ENCODE results near the gene CDCA5.

The CDCA5 gene

GRCh38 chr11:65107751-65108468 is 24.1 kb upstream of the CDCA5 start:
- peaks cover 33% of the 10 kb centered on the region for H3K4me1 Mint-ChIP-seq
- no peak overlapping the region for H3K27ac Mint-ChIP-seq (ENCODE audit: low read depth)
- no peaks in the 10 kb centered on the region for H3K9me3 Mint-ChIP-seq
- no peak overlapping the region for H3K4me3 Mint-ChIP-seq
- no peaks in the 10 kb centered on the region for H3K27me3 Mint-ChIP-seq
- peaks cover 33% of the 10 kb centered on the region for H3K36me3 Mint-ChIP-seq (ENCODE audit: insufficient read depth)
- ATAC-seq (replicated peaks; ENCODE audit: extremely low read depth, poor library complexity, severe bottlenecking): no peak
- no peak for DNase-seq (ENCODE audit: low spot score in 2 of 2)

- H3K36me3 Mint-ChIP-seq (ENCODE audit: insufficient read depth): peaks cover 32% of the 10 kb centered on the region
- H3K4me1 Mint-ChIP-seq: peaks cover 29% of the 10 kb centered on the region
- H3K4me3 Mint-ChIP-seq: no peak overlapping the region
- no peak for ATAC-seq (replicated peaks; ENCODE audit: extremely low read depth, poor library complexity, severe bottlenecking)
- no peaks in the 10 kb centered on the region for H3K27me3 Mint-ChIP-seq
- H3K27ac Mint-ChIP-seq (ENCODE audit: low read depth): no peak overlapping the region
- DNase-seq (ENCODE audit: low spot score in 2 of 2): no peak
- no peaks in the 10 kb centered on the region for H3K9me3 Mint-ChIP-seq
These were observed 23.2 kb upstream of the CDCA5 start for GRCh38 chr11:65107078-65107477.

- Mint-ChIP-seq H3K27ac (ENCODE audit: low read depth) (no peak overlapping the region), H3K4me3 (no peak overlapping the region), H3K4me1 (peaks cover 8% of the 10 kb centered on the region), H3K36me3 (ENCODE audit: insufficient read depth) (peaks cover 22% of the 10 kb centered on the region), H3K9me3 (no peaks in the 10 kb centered on the region), H3K27me3 (no peaks in the 10 kb centered on the region)
- ATAC-seq (replicated peaks; ENCODE audit: extremely low read depth, poor library complexity, severe bottlenecking) (no peak), DNase-seq (ENCODE audit: low spot score in 2 of 2) (no peak)
These were observed 20.8 kb upstream of the CDCA5 start for GRCh38 chr11:65104628-65105027.

- Mint-ChIP-seq H3K36me3 (ENCODE audit: insufficient read depth) (peaks cover 18% of the 10 kb centered on the region), H3K4me3 (no peak overlapping the region), H3K27me3 (no peaks in the 10 kb centered on the region), H3K27ac (ENCODE audit: low read depth) (no peak overlapping the region), H3K9me3 (no peaks in the 10 kb centered on the region), H3K4me1 (peaks cover 14% of the 10 kb centered on the region)
- DNase-seq (ENCODE audit: low spot score in 2 of 2) (no peak), ATAC-seq (replicated peaks; ENCODE audit: extremely low read depth, poor library complexity, severe bottlenecking) (no peak)
These were observed 19.6 kb upstream of the CDCA5 start for GRCh38 chr11:65103476-65103875.

DNA sequence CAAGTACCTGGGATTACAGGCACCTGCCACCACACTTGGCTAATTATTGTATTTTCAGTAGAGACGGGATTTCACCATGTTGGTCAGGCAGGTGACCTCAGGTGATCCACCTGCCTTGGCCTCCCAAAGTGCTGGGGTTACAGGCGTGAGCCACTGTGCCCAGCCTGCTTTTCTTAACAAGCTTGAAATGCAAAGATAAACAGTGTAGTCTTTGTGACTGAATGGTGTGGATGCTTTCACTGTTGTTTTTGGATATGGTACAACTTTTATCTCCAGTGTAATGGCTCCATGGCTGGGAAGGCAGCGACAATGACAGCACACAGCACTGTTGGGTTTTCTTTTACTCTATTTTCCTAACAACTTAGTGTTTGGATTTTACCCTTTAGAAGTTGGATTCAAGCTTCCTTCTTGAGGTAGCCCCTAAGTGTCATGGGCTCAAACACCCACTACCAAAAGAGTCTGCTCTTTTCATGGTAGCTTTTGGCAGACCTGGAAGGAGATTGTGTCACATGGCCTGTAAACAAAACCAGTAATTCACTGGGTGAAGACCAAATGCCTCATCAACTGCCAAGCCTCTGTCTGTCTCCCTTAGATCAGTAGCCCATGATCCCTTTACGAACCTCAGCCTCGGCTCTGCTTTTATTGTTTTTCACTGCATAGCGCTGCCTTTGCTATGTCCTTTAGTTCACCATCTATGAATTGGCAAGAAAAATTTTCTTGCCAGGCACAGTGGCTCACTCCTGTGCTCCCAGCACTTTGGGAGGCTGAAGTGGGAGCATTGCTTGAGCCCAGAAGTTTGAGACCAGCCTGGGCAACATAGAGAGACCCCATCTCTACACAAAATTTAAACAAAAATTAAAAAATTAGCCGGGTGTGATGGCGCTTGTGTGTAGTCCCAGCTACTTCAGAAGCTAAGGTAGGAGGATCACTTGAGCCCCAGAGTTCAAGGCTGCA is 18.6 kb upstream of the CDCA5 start:
- H3K4me1 Mint-ChIP-seq: peaks cover 14% of the 10 kb centered on the region
- no peak overlapping the region for H3K4me3 Mint-ChIP-seq
- no peak for DNase-seq (ENCODE audit: low spot score in 2 of 2)
- ATAC-seq (replicated peaks; ENCODE audit: extremely low read depth, poor library complexity, severe bottlenecking): no peak
- no peaks in the 10 kb centered on the region for H3K9me3 Mint-ChIP-seq
- no peak overlapping the region for H3K27ac Mint-ChIP-seq (ENCODE audit: low read depth)
- H3K27me3 Mint-ChIP-seq: no peaks in the 10 kb centered on the region
- peaks cover 15% of the 10 kb centered on the region for H3K36me3 Mint-ChIP-seq (ENCODE audit: insufficient read depth)

GRCh38 chr11:65100674-65101350 is 17.0 kb upstream of the CDCA5 start:
- Mint-ChIP-seq H3K27me3 (no peaks in the 10 kb centered on the region), H3K27ac (ENCODE audit: low read depth) (no peak overlapping the region), H3K36me3 (ENCODE audit: insufficient read depth) (peaks cover 9% of the 10 kb centered on the region), H3K4me1 (peaks cover 17% of the 10 kb centered on the region), H3K4me3 (no peak overlapping the region), H3K9me3 (no peaks in the 10 kb centered on the region)
- ATAC-seq (replicated peaks; ENCODE audit: extremely low read depth, poor library complexity, severe bottlenecking): no peak
- DNase-seq (ENCODE audit: low spot score in 2 of 2): no peak

DNA sequence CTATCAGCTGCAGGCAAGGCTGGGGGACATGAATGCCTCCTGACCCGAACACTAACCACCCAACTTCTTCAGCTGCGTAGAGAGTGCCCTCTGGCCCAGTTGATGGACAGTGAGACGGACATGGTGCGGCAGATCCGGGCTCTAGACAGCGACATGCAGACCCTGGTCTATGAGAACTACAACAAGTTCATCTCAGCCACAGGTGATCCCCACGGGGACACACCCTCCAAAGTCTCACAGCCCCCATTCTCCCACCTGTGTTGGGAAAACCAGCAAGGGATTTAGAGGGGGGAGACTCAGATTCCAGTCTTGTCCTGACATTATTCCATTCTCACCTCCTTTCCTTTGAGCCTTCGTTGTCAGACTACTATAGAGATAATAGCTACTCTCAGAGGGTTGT is 13.1 kb upstream of the CDCA5 start:
- no peak for ATAC-seq (replicated peaks; ENCODE audit: extremely low read depth, poor library complexity, severe bottlenecking)
- peak overlapping the region; percentile 81 for H3K4me3 Mint-ChIP-seq
- H3K27ac Mint-ChIP-seq (ENCODE audit: low read depth): peak overlapping the region; percentile 86
- no peaks in the 10 kb centered on the region for H3K9me3 Mint-ChIP-seq
- H3K36me3 Mint-ChIP-seq (ENCODE audit: insufficient read depth): peaks cover 2% of the 10 kb centered on the region
- DNase-seq (ENCODE audit: low spot score in 2 of 2): no peak
- peaks cover 11% of the 10 kb centered on the region for H3K4me1 Mint-ChIP-seq
- no peaks in the 10 kb centered on the region for H3K27me3 Mint-ChIP-seq

GRCh38 chr11:65095974-65096806 is 12.3 kb upstream of the CDCA5 start, which contains the start of gene VPS51:
Gene VPS51 (plus strand): TSS chr11:65096214. CDS start chr11:65096251, 37 bp downstream.
- H3K4me3 Mint-ChIP-seq: peak within 1 kb of the TSS; percentile 81
- H3K27me3 Mint-ChIP-seq: no peaks in the 10 kb centered on the region
- peak; percentile 90 for ATAC-seq (replicated peaks; ENCODE audit: extremely low read depth, poor library complexity, severe bottlenecking)
- DNase-seq (ENCODE audit: low spot score in 2 of 2): peak; percentile 78 to 81
- H3K9me3 Mint-ChIP-seq: no peaks in the 10 kb centered on the region
- H3K36me3 Mint-ChIP-seq (ENCODE audit: insufficient read depth): peaks cover 2% of the 10 kb centered on the region
- peak within 1 kb of the TSS; percentile 86 for H3K27ac Mint-ChIP-seq (ENCODE audit: low read depth)
- H3K4me1 Mint-ChIP-seq: peaks cover 11% of the 10 kb centered on the region

GRCh38 chr11:65095427-65095826 is 11.6 kb upstream of the CDCA5 start:
- Mint-ChIP-seq H3K27me3 (no peaks in the 10 kb centered on the region), H3K36me3 (ENCODE audit: insufficient read depth) (peaks cover 2% of the 10 kb centered on the region), H3K4me3 (peak overlapping the region; percentile 81), H3K9me3 (no peaks in the 10 kb centered on the region), H3K27ac (ENCODE audit: low read depth) (peak overlapping the region; percentile 86), H3K4me1 (peaks cover 11% of the 10 kb centered on the region)
- DNase-seq (ENCODE audit: low spot score in 2 of 2) (no peak), ATAC-seq (replicated peaks; ENCODE audit: extremely low read depth, poor library complexity, severe bottlenecking) (no peak)

DNA sequence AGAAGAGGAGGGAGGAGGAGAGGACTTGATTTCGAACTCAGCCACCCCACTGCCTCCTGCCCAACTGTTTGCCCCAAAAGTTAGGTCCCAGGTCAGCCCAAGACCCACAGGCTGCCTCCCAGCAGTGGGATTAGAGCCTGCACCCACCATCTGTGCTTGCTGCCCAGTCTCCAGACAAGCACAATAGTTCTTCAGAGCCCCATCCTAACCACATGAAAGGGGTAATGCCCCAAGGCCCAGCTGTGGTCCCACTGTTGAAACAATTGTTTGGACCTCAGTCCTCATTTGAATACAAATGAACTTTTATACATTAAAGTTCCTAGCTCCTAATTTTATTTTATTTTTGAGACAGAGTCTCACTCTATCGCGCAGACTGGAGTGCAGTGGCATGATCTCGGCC is 6.8 kb upstream of the CDCA5 start:
- DNase-seq (ENCODE audit: low spot score in 2 of 2) (no peak), ATAC-seq (replicated peaks; ENCODE audit: extremely low read depth, poor library complexity, severe bottlenecking) (no peak)
- Mint-ChIP-seq H3K27ac (ENCODE audit: low read depth) (no peak overlapping the region), H3K4me3 (no peak overlapping the region), H3K4me1 (peaks cover 4% of the 10 kb centered on the region), H3K36me3 (ENCODE audit: insufficient read depth) (peaks cover 6% of the 10 kb centered on the region), H3K9me3 (no peaks in the 10 kb centered on the region), H3K27me3 (no peaks in the 10 kb centered on the region)

GRCh38 chr11:65089621-65090020 is 5.8 kb upstream of the CDCA5 start:
- H3K36me3 Mint-ChIP-seq (ENCODE audit: insufficient read depth): peaks cover 11% of the 10 kb centered on the region
- H3K27ac Mint-ChIP-seq (ENCODE audit: low read depth): no peak overlapping the region
- no peaks in the 10 kb centered on the region for H3K9me3 Mint-ChIP-seq
- no peak overlapping the region for H3K4me3 Mint-ChIP-seq
- no peaks in the 10 kb centered on the region for H3K27me3 Mint-ChIP-seq
- DNase-seq (ENCODE audit: low spot score in 2 of 2) (no peak), ATAC-seq (replicated peaks; ENCODE audit: extremely low read depth, poor library complexity, severe bottlenecking) (no peak)
- H3K4me1 Mint-ChIP-seq: peaks cover 12% of the 10 kb centered on the region

DNA sequence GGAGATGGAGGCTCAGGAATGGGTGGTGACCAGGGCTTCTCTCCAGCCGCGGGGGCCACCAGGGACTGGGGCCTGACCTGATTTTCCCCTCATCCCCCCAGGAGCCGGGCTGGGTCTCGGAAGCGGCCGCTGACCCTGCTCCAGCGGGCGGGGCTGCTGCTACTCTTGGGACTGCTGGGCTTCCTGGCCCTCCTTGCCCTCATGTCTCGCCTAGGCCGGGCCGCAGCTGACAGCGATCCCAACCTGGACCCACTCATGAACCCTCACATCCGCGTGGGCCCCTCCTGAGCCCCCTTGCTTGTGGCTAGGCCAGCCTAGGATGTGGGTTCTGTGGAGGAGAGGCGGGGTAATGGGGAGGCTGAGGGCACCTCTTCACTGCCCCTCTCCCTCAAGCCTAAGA is 4.0 kb upstream of the CDCA5 start:
- Mint-ChIP-seq H3K4me3 (no peak overlapping the region), H3K9me3 (no peaks in the 10 kb centered on the region), H3K27ac (ENCODE audit: low read depth) (no peak overlapping the region), H3K36me3 (ENCODE audit: insufficient read depth) (peaks cover 25% of the 10 kb centered on the region), H3K27me3 (no peaks in the 10 kb centered on the region), H3K4me1 (peaks cover 29% of the 10 kb centered on the region)
- DNase-seq (ENCODE audit: low spot score in 2 of 2) (no peak), ATAC-seq (replicated peaks; ENCODE audit: extremely low read depth, poor library complexity, severe bottlenecking) (no peak)

All from central memory CD8-positive, alpha-beta T cell (primary cell).